Measurements from ENCODE around the gene OR5W2.

- TF ChIP-seq POLR2A (IDR thresholded peaks at IDR 0.05) (no peak), CTCF (IDR thresholded peaks at IDR 0.05) (peak; percentile 8 to 9), POLR2AphosphoS5 (IDR thresholded peaks at IDR 0.05) (no peak), EP300 (IDR thresholded peaks at IDR 0.05) (no peak)
Measured at GRCh38 chr11:55942785-55943392, 28.5 kb upstream of the OR5W2 start.
